ENCODE results near the gene TRAPPC2L.

DNA sequence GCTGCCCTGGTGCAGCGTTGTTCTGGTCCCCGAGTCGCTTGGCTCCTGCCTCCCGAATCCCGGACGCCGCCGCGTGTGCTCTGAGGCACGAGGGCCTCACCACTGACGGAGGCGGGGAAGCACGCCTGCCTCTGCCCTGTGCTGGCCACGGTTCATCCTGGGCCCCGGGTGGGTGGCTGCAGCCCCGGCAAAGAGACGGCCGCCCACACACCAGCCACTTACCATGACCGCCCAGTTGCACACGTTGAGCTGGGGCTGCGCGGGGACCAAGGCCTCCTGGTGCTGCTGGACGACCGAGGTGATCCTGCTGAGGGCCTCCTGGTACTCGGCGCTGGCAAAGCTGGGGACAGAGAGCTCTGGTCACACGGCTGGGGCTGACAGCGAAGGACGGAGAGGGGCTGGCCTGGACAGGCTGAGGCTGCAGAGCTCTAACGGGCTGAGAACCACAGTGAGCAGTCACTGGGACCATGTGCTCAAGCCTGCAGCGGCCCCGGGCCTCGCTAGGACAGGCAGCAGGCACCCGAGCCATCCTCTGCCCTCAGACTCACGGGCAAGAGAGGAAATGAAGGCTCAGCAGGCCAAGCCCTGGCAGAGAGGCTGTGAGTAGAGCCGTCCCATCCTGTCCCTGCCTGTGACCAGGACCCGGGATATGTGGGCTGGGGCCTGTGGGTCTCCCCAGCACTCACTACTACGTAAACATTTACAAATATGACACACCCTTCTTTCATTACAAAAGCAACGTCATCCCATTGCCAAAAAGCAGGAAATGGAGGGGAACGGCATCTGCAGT, 38.9 kb upstream of the TRAPPC2L start:
- TF ChIP-seq, protein P1, sequence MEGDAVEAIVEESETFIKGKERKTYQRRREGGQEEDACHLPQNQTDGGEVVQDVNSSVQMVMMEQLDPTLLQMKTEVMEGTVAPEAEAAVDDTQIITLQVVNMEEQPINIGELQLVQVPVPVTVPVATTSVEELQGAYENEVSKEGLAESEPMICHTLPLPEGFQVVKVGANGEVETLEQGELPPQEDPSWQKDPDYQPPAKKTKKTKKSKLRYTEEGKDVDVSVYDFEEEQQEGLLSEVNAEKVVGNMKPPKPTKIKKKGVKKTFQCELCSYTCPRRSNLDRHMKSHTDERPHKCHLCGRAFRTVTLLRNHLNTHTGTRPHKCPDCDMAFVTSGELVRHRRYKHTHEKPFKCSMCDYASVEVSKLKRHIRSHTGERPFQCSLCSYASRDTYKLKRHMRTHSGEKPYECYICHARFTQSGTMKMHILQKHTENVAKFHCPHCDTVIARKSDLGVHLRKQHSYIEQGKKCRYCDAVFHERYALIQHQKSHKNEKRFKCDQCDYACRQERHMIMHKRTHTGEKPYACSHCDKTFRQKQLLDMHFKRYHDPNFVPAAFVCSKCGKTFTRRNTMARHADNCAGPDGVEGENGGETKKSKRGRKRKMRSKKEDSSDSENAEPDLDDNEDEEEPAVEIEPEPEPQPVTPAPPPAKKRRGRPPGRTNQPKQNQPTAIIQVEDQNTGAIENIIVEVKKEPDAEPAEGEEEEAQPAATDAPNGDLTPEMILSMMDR (IDR thresholded peaks at IDR 0.05), result no peak
- no peak for TF ChIP-seq NR2C2 (CRISPR knock-in tag; IDR thresholded peaks at IDR 0.05)
- TF ChIP-seq E2F1 (CRISPR knock-in tag; IDR thresholded peaks at IDR 0.05), result no peak
- TF ChIP-seq, protein P2, sequence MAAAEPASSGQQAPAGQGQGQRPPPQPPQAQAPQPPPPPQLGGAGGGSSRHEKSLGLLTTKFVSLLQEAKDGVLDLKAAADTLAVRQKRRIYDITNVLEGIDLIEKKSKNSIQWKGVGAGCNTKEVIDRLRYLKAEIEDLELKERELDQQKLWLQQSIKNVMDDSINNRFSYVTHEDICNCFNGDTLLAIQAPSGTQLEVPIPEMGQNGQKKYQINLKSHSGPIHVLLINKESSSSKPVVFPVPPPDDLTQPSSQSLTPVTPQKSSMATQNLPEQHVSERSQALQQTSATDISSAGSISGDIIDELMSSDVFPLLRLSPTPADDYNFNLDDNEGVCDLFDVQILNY (CRISPR knock-in tag; IDR thresholded peaks at IDR 0.05), result no peak
- TF ChIP-seq FOXP1 (CRISPR knock-in tag; IDR thresholded peaks at IDR 0.05; ENCODE audit: borderline replicate concordance), result no peak
- no peak for TF ChIP-seq ETV6 (CRISPR knock-in tag; IDR thresholded peaks at IDR 0.05)
- TF ChIP-seq ATF3 (CRISPR knock-in tag; conservative IDR thresholded peaks at IDR 0.05), result no peak
- no peak for TF ChIP-seq GABPB1 (CRISPR knock-in tag; IDR thresholded peaks at IDR 0.05)
- TF ChIP-seq, protein P3, sequence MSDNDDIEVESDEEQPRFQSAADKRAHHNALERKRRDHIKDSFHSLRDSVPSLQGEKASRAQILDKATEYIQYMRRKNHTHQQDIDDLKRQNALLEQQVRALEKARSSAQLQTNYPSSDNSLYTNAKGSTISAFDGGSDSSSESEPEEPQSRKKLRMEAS (CRISPR knock-in tag; IDR thresholded peaks at IDR 0.05), result no peak
- no peak for TF ChIP-seq CREM (CRISPR knock-in tag; IDR thresholded peaks at IDR 0.05)
- no peak for TF ChIP-seq ZBTB43 (CRISPR knock-in tag; IDR thresholded peaks at IDR 0.05)

Data from WTC11 (cell line).